GM12872 (cell line): ENCODE results near the gene SYT17.

ENCODE experiments used
- CTCF ChIP-seq: IDR thresholded peaks from 3 replicates; pipeline ENCODE4 v1.5.1; 2011; ENCODE audit warnings: low read depth, mild to moderate bottlenecking, low read length, moderate library complexity; ENCODE audit not compliant: insufficient read depth

Gene SYT17

GRCh38 chr16:19245326-19245925 is 77.4 kb downstream of the SYT17 start:
- TF ChIP-seq CTCF = no peak

- TF ChIP-seq CTCF = no peak
Observed at GRCh38 chr16:19252904-19253303, 84.9 kb downstream of the SYT17 start.

- TF ChIP-seq CTCF = no peak
Observed at GRCh38 chr16:19254611-19255010, 86.6 kb downstream of the SYT17 start.

GRCh38 chr16:19264123-19264673 is 96.2 kb downstream of the SYT17 start:
- no peak for TF ChIP-seq CTCF

- TF ChIP-seq CTCF = no peak
Observed at GRCh38 chr16:19265380-19265930, 97.4 kb downstream of the SYT17 start.

GRCh38 chr16:19266774-19267173 is 98.7 kb downstream of the SYT17 start:
- TF ChIP-seq CTCF = no peak

- no peak for TF ChIP-seq CTCF
Observed at GRCh38 chr16:19269098-19269497, 101.1 kb downstream of the SYT17 start.
